HG03095 (cell line): Measurements from ENCODE around the gene HGS.

Source experiments
- ATAC-seq: cut with Tn5 transposase; IDR thresholded peaks from one replicate; pipeline ENCODE4 v1.9.1; 2021; ENCODE audit warnings: moderate library complexity; ENCODE audit not compliant: unreplicated experiment

HGS gene

GRCh38 chr17:81683208-81683583 is 615 bp upstream of the HGS start:
- peak; percentile 4 for ATAC-seq

DNA sequence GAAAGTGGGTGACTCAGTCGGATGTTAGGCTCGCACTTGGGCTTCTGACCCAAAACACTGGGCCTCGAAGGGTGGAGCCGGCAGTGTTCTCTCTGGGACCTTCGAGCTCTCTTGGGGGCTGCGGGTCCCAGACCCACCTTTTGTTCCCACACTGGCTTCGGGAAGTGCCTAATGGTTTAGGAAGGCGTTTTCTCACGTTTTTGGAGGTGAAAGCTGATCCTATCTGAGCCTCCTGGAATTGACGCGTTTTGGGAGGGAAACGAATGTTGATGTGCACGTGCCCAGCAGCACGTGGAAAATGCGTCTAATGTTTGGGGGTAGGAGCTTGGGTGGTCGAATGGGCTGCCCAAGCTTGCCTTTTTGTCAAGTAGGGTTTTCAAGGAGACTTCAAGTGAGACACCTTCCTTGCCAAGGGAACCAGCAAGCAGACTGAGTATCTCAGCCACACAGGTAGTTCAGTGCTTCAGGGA is 666 bp downstream of the HGS start:
- no peak for ATAC-seq

- no peak for ATAC-seq
These were observed 1.3 kb downstream of the HGS start for GRCh38 chr17:81685108-81685507.

- ATAC-seq: no peak
These were observed 2.8 kb downstream of the HGS start for GRCh38 chr17:81686614-81687013.

GRCh38 chr17:81687770-81688541 is 4.1 kb downstream of the HGS start:
- ATAC-seq: no peak

GRCh38 chr17:81688616-81689015 is 4.8 kb downstream of the HGS start:
- no peak for ATAC-seq

GRCh38 chr17:81690066-81690465 is 6.3 kb downstream of the HGS start:
- ATAC-seq: no peak

DNA sequence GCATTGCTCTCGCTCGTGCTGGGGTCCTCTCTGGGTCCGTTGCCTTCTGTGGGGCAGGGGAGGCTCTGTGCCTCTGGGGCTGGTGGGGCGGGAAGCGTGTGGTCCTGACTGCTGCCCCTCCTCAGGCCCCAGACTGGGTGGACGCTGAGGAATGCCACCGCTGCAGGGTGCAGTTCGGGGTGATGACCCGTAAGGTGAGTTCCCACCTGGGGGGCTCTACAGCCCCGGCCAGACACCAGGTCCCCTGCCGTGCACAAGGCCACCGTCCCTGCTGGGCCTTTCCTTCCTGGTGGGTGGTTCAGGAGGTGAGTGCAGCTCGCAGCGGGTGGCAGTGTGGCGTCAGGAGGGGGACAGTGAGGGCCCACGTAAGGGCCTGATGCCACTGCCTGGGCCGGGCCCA is 6.7 kb downstream of the HGS start:
- no peak for ATAC-seq

DNA sequence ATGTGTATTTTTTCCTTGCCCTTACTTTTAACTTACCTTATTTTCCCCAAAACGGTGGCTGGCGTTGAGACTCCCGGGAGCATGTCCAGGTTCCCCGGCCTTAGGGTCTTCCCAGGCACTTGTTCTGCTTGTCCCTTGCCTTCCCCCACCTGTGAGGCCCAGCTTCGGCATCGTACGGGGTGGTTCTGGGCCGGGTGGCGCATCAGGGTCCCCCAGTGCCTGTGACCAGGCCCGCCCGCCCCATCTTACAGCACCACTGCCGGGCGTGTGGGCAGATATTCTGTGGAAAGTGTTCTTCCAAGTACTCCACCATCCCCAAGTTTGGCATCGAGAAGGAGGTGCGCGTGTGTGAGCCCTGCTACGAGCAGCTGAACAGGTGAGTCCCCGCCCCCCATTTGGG is 7.4 kb downstream of the HGS start:
- ATAC-seq: no peak

DNA sequence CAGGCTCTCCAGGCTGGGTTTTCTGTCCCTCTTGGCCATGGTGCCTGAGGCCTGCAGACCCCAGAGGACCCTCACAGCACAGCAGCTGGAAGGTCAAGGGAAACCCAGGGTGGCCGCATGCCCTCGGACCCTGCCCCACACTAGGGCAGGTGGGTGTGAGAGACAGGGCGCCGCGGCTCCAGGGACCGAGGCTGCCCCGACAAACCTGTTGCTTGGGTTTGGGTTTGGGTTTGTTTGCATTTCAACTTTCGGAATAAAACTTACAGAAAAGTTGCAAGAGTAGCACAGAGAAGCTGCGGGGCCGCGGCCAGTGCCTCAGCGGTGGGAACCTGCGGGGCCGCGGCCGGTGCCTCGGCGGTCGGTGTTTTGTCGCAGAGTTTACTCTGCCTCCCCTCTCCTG is 7.8 kb downstream of the HGS start:
- no peak for ATAC-seq

GRCh38 chr17:81693509-81694210 is 9.8 kb downstream of the HGS start:
- no peak for ATAC-seq

- no peak for ATAC-seq
These were observed 11.0 kb downstream of the HGS start for GRCh38 chr17:81694810-81695209.

DNA sequence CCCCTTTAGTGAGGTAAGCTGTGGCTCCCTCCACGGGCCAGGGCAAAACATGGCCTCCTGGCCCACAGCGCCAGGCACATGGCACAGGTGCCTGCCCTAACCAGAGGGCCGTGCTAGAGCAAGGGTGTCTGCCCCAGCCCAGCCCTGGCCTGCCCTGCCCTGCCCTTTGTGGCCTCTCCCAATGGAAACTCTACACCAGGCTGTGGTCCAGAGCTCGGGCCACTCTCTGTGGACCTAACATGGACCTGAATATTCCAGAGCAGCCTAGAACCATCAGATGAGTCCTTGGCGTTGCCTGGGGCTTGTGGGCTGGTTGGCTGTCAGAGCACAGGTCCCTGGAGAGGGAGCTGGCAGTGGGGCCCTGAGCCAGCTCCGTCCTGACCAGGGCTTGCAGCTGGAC is 11.4 kb downstream of the HGS start:
- ATAC-seq: no peak

DNA sequence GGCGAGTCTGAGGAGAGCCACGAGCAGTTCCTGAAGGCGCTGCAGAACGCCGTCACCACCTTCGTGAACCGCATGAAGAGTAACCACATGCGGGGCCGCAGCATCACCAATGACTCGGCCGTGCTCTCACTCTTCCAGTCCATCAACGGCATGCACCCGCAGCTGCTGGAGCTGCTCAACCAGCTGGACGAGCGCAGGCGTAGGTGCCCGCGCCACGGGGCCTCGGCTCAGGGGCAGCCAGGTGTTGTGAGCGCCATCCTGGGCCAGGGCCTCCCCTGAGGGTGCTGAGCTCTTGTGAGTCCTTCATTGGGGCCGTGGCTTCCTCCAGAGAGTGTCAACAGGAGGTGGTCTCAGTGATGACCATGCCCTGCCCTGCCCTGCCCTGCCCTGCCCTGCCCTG is 12.0 kb downstream of the HGS start:
- ATAC-seq: no peak

GRCh38 chr17:81696218-81696941 is 12.6 kb downstream of the HGS start:
- ATAC-seq: no peak

GRCh38 chr17:81697261-81698044 is 13.6 kb downstream of the HGS start:
- ATAC-seq: no peak

GRCh38 chr17:81700353-81701287 is 16.8 kb downstream of the HGS start:
- no peak for ATAC-seq

DNA sequence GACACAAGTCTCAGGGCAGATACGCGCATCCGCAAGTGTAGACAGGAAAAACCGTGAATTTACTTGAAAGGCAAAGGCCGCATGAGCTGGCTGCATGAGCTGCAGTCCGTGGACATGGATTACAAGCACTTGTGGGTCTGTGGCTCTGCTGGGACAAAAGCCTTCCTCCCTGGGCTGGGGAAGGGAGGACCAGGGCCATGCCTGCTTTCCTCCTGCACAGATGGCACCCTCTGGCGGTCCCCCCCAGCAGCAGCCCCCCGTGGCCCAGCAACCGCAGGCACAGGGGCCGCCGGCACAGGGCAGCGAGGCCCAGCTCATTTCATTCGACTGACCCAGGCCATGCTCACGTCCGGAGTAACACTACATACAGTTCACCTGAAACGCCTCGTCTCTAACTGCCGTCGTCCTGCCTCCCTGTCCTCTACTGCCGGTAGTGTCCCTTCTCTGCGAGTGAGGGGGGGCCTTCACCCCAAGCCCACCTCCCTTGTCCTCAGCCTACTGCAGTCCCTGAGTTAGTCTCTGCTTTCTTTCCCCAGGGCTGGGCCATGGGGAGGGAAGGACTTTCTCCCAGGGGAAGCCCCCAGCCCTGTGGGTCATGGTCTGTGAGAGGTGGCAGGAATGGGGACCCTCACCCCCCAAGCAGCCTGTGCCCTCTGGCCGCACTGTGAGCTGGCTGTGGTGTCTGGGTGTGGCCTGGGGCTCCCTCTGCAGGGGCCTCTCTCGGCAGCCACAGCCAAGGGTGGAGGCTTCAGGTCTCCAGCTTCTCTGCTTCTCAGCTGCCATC is 17.7 kb downstream of the HGS start:
- ATAC-seq: no peak
